ENCODE data around the gene CMTM6.

CMTM6 gene

DNA sequence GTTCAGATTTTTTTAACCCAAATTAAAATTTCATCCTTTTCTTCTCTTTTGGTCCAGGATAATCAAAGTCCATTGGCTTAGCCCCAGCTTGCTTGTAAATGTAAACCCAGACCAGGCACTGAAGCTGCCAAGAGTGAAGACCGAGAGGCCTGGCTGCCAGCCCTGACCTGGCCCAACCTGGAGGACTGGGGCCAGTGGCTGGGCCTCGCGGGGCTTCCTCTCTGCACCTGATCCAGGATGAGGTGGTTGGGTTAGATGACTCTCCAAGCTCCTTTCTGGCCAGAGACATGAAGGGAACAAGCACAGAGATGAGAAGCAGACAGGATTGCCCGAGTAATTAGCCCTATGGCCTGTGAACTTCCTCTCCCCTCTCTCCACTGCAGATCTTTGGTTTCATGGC lies 50.6 kb downstream of the CMTM6 start:
- Histone ChIP-seq H4K20me1 (ENCODE audit: control insufficient read depth, insufficient read depth, low read depth, low read length) (no peaks in the 10 kb centered on the region), H3K36me3 (ENCODE audit: control insufficient read depth, low read length) (no peaks in the 10 kb centered on the region), H3K9me2 (replicated peaks; ENCODE audit: control insufficient read depth, low read length) (no peaks in the 10 kb centered on the region), H3K27me3 (ENCODE audit: control insufficient read depth, low read length) (no peaks in the 10 kb centered on the region), H3F3A (ENCODE audit: control insufficient read depth, insufficient read depth) (no peaks in the 10 kb centered on the region), H3K4me1 (ENCODE audit: control insufficient read depth, low read length) (peaks cover 39% of the 10 kb centered on the region), H3K4me3 (ENCODE audit: low read length) (no peak overlapping the region), H3K9me3 (ENCODE audit: control insufficient read depth, insufficient read depth, low read length) (no peaks in the 10 kb centered on the region), H3K79me2 (ENCODE audit: control insufficient read depth, low read length) (no peaks in the 10 kb centered on the region), H3K4me2 (ENCODE audit: low read length) (no peak overlapping the region), H3K27ac (ENCODE audit: low read depth, low read length) (no peak overlapping the region)
- TF ChIP-seq EZH2phosphoT487 (IDR thresholded peaks at IDR 0.05; ENCODE audit: borderline replicate concordance, low read length) = no peak
- TF ChIP-seq, protein P1, sequence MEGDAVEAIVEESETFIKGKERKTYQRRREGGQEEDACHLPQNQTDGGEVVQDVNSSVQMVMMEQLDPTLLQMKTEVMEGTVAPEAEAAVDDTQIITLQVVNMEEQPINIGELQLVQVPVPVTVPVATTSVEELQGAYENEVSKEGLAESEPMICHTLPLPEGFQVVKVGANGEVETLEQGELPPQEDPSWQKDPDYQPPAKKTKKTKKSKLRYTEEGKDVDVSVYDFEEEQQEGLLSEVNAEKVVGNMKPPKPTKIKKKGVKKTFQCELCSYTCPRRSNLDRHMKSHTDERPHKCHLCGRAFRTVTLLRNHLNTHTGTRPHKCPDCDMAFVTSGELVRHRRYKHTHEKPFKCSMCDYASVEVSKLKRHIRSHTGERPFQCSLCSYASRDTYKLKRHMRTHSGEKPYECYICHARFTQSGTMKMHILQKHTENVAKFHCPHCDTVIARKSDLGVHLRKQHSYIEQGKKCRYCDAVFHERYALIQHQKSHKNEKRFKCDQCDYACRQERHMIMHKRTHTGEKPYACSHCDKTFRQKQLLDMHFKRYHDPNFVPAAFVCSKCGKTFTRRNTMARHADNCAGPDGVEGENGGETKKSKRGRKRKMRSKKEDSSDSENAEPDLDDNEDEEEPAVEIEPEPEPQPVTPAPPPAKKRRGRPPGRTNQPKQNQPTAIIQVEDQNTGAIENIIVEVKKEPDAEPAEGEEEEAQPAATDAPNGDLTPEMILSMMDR (IDR thresholded peaks at IDR 0.05; ENCODE audit: low read depth, low read length, poor library complexity, severe bottlenecking) = no peak

DNA sequence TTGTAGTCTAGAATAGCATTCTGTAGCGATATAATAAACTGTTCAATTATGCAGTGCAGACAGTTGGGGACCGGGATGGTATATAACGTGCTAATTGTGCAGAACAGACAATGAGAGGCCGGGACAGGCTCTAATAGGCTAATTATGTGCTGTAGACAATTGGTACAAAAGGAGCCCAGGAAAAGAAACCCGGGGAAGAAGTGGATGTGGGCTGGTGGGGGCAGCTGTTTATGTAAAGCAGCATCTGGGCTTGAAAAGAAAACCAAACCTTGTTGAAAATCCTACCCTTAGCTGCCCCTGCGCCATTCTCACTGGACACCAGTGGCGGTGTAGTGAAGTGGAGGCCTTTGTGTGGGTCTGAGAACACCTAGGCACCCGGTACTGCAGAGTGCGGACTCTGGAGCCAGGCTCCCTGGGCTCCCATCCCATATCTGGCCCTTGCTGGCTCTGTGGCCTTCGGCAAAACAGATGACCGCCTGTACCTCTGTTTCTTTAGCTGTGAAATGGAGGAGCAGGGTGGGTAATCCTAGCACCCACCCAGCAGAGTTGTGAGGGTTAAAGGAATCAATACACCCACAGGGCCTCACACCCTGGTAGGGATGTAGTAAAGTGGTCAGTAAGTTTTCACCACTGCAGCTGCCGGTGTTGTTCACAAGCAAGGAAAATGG lies 51.5 kb downstream of the CMTM6 start:
- TF ChIP-seq EZH2phosphoT487 (IDR thresholded peaks at IDR 0.05; ENCODE audit: borderline replicate concordance, low read length) = no peak
- TF ChIP-seq, protein P1 (IDR thresholded peaks at IDR 0.05; ENCODE audit: low read depth, low read length, poor library complexity, severe bottlenecking) = no peak
- Histone ChIP-seq H3K9me2 (replicated peaks; ENCODE audit: control insufficient read depth, low read length) (no peaks in the 10 kb centered on the region), H3K79me2 (ENCODE audit: control insufficient read depth, low read length) (no peaks in the 10 kb centered on the region), H3F3A (ENCODE audit: control insufficient read depth, insufficient read depth) (no peaks in the 10 kb centered on the region), H3K4me3 (ENCODE audit: low read length) (no peak overlapping the region), H3K27me3 (ENCODE audit: control insufficient read depth, low read length) (no peaks in the 10 kb centered on the region), H3K9me3 (ENCODE audit: control insufficient read depth, insufficient read depth, low read length) (no peaks in the 10 kb centered on the region), H3K4me1 (ENCODE audit: control insufficient read depth, low read length) (peaks cover 32% of the 10 kb centered on the region), H3K4me2 (ENCODE audit: low read length) (no peak overlapping the region), H3K36me3 (ENCODE audit: control insufficient read depth, low read length) (no peaks in the 10 kb centered on the region), H4K20me1 (ENCODE audit: control insufficient read depth, insufficient read depth, low read depth, low read length) (no peaks in the 10 kb centered on the region), H3K27ac (ENCODE audit: low read depth, low read length) (no peak overlapping the region)

DNA sequence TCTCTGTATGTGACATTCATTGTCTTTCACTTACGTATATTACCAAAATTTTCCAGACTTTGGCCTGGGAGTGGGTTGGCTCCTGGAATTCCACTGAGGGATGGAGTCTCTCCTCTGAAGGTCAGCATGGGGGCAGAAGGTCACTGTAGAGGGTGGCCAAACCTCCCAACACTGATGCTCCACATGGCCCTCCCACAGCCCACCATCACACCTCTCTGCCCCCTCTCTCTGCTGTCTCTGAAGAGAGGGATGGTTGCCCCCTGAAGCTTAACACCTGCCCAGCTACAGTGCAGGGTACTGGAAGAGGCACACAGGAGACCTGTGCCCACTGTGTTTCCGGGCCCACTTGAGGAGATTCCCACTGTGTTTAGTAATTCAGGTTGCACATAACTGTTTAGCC lies 52.2 kb downstream of the CMTM6 start:
- Histone ChIP-seq H3K36me3 (ENCODE audit: control insufficient read depth, low read length) (no peaks in the 10 kb centered on the region), H3K27me3 (ENCODE audit: control insufficient read depth, low read length) (no peaks in the 10 kb centered on the region), H3K9me3 (ENCODE audit: control insufficient read depth, insufficient read depth, low read length) (no peaks in the 10 kb centered on the region), H4K20me1 (ENCODE audit: control insufficient read depth, insufficient read depth, low read depth, low read length) (no peaks in the 10 kb centered on the region), H3F3A (ENCODE audit: control insufficient read depth, insufficient read depth) (no peaks in the 10 kb centered on the region), H3K27ac (ENCODE audit: low read depth, low read length) (no peak overlapping the region), H3K4me3 (ENCODE audit: low read length) (no peak overlapping the region), H3K9me2 (replicated peaks; ENCODE audit: control insufficient read depth, low read length) (no peaks in the 10 kb centered on the region), H3K4me1 (ENCODE audit: control insufficient read depth, low read length) (peaks cover 25% of the 10 kb centered on the region), H3K79me2 (ENCODE audit: control insufficient read depth, low read length) (no peaks in the 10 kb centered on the region), H3K4me2 (ENCODE audit: low read length) (peak overlapping the region; percentile 12; the same call in 1 of the 2 replicates)
- TF ChIP-seq, protein P1 (IDR thresholded peaks at IDR 0.05; ENCODE audit: low read depth, low read length, poor library complexity, severe bottlenecking) = no peak
- TF ChIP-seq EZH2phosphoT487 (IDR thresholded peaks at IDR 0.05; ENCODE audit: borderline replicate concordance, low read length) = no peak

Measured in DOHH2 (cell line).